ENCODE measurements around the gene IFNAR1.

GRCh38 chr21:33332143-33332542, 7.4 kb downstream of the IFNAR1 start:
- TF ChIP-seq CTCF (conservative IDR thresholded peaks at IDR 0.05 in 1 of 2, IDR thresholded peaks at IDR 0.05 in 1 of 2; ENCODE audit: low read depth in 1 of 2, low read length in 2 of 2) (no peak), EZH2 (IDR thresholded peaks at IDR 0.05; ENCODE audit: low read length, missing control alignments) (no peak)

All from fibroblast of lung (primary cell).